SW480 (cell line): ENCODE measurements around the gene PRM3.
A peak's percentile ranks its signal among the peaks of the same experiment; 100 is the strongest.
"Not testable (repeated sequence)": the region's sequence is repeated elsewhere in the genome, so short reads cannot be mapped to it uniquely, and the experiment has no call there.

ENCODE experiments used
- DNase-seq: peaks from one replicate; pipeline ENCODE4 v3.0.0-alpha.2; 2016; ENCODE audit warnings: low spot score

The PRM3 gene

DNA sequence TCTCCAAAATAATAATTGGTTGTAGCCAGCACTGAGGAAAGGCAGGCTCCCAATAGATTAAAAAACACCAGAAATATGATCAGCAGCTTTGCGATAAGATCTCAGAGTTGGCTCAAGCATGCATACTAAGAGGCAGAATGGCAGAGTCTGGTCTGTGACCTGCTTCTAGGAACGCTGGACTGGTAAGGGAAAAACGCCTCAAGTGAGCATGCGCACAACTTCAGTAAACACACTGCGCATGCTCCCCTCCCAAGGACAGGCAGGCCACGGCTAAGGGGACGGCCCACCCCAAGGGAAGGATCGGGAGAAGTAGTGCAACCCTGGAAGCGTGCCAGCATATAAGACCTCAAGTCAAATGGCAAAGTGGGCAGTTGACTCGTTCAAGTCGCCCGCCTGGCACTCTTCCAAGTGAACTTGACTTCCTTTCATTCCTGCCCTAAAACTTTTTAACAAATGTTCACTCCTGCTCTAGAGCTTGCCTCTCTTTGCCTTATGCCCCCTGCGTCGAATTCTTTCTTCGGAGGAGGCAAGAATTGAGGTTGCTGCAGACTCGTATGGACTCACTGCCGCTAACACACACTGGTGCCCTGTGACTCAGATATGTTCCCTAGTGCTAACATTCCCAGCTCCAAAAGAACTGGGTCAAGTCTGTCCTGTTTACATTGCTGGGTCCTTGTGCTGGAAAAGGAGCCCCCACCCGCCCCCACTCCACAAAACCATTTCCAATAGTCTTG, 30.1 kb upstream of the PRM3 start:
- no peak for DNase-seq

DNA sequence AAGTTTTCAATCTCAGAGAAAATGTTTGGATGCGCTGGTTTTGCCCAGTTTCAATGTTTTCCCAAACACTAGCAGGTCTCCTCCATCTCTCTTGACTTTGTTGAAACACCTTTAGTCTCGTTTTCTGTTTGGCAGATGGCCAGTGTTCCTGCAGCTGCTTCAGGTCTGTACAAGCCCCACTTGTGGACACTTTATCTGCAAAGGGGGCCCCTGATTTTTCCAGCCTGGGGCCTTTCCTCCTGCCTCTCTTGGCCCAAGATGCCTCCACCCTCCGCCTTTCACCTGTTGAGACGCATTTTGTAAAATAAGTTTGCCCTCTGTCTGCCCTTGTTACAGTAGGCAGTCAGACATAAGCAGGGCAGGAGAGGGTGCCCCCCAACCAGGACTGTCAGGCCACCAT, 29.5 kb upstream of the PRM3 start:
- no peak for DNase-seq

DNA sequence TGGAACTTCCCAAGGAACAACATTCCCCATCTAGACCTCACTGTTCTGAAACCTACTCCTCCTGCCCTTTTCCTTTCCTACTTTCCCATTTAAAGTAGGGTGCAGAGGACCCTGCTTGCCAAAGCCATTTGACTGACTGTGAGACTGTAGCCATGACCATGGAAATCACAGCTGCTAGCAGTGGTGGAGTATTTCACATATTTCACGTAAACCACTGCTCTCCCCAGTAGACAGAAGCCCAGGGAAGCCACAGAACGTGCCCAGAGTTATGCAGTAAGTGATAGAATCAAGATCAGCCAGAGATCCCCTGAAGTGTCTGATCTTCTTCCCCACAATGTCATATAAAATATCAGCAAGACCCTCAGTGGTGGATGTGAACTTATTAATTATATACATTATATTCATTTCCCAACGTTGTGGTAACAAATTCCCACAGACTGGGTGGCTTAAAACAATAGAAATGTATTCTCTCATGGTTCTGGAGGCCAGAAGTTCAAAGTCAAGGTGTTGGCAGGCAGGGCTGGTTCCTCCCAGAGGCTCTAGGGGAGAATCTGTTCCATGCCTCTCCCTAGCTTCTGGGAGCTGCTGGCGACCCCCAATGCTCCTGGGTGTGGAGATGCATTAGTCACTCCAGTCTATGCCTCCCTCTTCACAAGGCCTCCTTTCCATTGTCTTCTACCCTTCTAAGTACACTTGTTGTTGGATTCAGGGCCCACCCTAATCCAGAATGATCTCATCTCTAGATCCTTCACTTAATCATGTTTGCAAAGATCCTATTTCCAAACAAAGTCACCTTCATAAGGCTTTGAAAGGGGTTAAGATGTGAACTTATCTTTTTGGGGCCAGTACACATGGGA, 28.4 kb upstream of the PRM3 start:
- no peak for DNase-seq

DNA sequence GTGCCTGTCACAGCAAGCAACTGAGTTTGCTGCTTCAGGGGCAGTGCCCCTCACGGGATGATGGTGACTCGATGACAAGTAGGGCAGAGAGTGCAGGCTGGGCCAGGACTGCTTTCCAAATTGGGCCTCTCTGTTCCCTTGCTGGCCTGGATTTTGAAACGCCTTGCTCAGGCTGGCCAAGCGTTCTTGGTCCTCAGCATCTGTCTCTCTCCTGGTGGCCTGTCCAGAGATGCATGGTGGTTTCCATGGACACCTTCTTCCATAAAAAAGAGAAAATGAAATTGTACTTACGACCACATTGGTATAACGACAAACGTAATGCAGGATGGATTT, 27.1 kb upstream of the PRM3 start:
- no peak for DNase-seq

DNA sequence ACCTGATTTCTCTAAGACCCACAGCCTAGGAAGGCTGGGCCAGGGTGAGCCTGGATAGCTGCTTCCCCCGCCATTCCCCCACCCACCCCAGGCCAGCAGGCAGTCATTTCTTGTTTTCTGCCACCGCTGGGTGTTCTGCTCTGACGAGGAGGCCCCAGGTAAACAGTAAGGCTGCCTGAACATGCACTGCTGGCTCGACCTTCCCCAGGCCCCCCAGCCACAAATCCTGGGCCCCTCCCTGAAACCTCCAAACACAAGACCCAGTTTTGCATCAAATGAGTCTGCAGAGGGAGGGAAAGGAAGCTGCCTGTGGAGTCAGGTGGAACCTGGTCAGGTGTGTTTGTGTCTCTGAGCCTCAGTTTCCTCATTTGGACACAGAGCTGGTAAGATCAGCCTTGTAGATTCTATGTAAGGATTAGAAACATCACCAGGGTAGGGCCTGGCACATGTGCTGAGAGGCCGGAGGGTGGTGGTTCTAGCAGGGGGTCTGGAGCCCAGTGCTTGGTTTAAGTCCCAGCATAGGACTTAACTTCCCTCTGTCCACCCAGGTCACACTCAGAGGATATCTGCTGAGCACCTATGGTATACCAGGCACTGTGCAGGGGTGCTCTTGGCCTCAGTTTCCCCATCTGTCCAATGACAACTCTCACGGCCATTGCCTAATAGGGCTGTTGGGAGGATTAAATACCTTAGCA, 26.6 kb upstream of the PRM3 start:
- DNase-seq: no peak

DNA sequence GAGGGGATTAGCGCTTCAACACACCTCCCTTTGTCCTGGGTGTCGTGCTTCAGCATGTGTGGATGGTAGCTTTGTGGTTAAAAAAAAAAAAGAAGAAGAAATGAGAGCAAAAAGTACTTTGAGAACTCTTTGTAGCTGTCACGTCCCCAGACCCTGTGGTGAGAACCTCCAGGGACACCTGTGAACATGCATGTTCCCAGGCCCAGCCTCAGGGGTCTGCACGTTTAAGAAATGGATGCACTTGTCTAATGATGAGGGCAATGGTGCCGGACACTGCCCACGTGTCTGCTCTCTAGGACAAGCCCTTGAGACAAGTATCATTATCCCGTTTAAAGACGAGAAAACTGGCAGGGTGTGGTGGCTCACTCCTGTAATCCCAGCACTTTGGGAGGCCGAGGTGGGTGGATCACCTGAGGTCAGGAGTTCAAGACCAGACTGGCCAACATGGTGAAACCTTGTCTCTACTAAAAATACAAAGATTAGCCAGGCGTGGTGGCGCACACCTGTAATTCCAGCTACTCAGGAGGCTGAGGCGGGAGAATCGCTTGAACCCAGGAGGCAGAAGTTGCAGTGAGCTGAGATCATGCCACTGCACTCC, 25.6 kb upstream of the PRM3 start:
- DNase-seq: not testable (repeated sequence)

DNA sequence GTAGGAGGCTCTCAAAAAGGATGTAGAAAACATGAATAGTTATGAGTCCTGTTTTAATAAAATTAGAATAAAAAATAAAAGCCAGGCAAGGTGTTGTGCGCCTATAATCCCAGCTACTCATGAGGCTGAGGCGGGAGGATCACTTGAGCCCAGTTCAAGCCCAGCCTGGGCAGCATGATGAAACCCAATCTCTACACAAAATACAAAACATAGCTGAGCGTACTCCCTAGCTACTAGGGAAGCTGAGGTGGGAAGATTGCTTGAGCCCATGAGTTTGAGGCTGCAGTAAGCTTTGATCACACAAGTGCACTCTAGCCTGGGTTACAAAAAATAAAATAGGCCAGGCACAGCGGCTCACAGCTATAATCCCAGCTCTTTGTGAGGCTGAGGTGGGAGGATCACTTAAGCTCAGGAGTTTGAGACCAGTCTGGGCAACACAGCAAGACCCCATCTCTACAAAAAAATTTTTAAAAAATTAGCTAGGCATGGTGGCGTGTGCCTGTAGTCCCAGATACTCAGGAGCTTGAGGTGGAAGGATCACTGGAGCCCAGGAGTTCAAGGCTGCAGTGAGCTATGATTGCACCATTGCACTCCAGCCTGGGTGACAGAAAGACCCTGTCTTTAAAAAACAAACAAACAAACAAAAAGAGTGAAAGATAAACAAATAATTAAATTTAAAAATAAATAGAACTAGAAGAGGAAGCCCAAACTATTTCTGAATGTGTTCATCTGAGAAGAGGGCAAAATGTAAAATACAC, 24.9 kb upstream of the PRM3 start:
- no peak for DNase-seq

DNA sequence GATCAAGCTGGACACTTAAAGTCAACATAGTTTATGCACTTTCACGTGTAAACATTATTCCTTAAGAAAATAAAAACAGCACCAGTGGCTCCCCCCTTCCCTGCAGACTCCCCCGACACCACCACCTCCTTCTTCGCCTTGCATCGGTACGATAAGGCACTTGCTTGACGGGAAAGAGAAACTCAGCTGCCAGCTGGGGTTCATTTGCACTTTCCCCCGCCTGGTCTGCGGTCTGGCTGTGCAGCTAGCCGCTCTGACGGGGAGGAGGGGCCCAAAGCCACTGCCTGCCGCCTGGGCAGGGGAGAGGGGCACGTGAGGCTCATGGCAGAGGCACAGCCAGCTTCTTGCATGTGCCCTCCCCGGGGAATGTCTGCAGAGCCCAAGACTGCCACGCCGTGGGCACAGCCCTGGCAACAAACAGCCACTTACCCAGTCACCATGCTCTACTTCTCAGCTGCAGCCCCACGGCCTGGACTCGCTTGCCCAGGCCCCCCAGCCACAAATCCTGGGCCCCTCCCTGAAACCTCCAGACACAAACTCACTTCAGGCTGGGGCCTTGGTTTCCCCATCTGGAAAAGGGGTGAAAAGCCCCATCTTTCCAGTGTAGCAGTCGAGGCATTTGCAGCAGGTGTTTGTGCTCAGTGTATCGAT, 24.2 kb upstream of the PRM3 start:
- peak; percentile 52 for DNase-seq

DNA sequence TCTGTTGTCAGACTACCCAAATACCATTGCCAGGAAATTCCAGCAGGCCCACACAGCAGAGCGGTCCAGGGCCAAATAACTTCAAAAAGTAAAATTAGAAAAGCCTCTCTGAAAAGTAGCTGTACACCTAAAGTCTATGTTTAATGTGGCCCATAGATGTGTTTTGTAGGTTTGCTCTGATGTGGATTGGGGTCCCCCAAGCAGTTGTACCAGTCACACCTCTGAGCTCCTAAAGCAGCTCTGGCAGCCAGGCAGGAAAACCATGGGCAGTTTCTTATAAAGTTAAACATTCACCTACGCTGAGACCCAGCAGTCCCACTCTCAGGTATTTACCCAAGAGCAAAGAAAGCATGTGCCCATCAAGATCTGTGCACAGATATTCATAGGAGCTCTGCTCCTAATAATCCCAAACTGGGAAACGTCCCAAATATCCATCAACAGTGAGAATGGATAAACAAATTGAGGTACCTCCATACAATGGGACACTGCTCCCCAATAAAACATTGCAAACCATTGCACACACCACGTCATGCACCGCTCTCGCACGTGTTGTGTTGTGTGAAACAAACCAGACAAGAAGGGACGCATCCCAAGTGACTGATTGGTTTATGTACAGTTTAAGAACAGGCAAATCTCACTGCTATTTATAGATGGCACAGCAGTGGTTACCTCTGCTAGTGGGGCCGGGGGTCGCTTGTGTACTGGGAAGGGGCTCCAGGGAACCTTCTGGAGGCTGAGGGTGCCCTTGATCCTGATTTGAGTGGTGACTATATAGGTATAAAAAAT, 23.5 kb upstream of the PRM3 start:
- no peak for DNase-seq

DNA sequence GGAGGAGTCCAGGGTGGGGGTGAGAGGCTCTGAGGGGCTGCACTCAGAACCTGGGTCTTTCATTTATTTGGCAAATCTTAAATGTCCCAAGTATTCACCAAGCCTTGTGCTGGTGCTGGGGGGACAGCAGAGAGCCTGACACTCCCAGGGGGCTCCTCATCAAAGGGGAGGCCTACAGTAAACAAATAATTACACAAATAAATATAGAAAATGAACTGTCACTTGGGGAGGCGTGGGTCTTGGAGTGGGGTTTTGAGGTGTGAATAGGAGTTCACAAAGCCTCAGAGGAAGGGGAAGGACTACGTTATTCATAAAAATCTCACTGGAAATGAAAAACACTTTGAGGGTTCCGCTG, 22.9 kb upstream of the PRM3 start:
- no peak for DNase-seq

DNA sequence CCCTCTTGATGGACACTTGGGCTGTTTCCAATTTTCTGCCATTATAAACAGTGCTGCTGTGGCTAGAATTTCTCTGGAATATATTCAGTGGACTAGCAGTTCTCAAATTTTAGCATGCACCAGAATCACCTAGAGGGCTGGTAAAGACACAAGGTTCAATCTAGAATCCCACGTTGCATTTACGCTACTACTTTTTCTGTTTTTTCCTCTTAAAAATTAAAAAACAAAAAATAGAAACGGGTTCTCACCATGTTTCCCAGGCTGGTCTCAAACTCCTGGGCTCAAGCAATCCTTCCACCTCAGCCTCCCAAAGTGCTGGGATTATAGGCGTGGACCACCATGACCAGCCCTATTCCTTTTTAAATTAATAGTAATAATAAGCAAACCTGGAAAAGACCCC, 22.2 kb upstream of the PRM3 start:
- DNase-seq: no peak

DNA sequence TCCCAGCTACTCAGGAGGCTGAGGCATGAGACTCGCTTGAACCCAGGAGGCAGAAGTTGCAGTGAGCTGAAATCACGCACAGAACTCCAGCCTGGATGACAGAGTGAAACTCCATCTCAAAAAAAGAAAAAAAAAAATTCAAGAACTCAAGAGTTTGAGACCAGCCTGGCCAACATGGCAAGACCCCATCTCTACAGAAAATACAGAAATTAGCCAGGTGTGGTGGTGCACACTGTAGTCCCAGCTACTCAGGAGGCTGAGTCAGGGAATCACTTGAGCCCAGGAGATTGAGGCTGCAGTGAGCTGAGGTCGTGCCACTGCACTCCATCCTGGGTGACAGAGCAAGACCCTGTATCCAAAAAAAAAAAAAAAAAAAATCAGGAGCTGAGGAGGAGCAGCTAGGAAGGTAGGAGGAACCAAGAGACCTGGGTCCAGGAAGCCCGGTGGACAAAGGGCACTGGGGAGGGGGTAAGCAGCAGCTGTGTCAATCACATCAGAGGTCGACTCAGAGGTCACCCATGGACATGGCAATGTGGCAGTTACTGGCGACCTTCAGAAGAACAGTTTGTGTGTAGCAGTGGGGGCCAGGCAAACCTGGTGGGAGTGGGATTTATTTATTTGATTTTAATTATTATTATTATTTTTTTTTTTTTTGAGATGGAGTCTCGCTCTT, 18.8 kb upstream of the PRM3 start:
- no peak for DNase-seq

DNA sequence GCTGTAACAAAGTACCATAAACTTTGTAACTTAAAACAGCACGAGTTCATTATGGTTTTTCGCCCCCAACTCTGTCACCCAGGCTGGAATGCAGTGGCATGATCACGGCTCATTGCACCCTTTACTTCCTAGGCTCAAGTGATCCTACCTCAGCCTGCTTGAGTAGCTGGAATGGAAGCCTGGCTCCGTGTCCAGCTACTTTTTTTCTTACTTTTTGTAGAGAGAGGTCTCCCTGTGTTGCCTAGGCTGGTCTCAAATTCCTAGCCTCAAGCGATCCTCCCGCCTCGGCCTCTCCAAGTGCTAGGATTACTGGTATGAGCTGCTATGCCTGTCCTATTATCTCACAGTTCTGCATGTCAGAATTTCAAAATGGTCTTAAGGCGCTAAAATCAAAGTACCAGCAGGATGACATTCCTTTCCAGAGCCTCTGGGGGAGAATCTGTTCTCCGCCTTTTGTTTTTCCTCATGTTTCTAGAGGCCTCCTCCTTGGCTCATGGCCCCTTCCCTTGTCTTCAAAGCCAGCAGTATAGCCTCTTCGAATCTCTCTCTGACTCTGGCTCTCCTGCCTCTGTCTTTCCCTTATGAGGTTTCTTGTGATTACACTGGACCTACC, 17.8 kb upstream of the PRM3 start:
- no peak for DNase-seq

DNA sequence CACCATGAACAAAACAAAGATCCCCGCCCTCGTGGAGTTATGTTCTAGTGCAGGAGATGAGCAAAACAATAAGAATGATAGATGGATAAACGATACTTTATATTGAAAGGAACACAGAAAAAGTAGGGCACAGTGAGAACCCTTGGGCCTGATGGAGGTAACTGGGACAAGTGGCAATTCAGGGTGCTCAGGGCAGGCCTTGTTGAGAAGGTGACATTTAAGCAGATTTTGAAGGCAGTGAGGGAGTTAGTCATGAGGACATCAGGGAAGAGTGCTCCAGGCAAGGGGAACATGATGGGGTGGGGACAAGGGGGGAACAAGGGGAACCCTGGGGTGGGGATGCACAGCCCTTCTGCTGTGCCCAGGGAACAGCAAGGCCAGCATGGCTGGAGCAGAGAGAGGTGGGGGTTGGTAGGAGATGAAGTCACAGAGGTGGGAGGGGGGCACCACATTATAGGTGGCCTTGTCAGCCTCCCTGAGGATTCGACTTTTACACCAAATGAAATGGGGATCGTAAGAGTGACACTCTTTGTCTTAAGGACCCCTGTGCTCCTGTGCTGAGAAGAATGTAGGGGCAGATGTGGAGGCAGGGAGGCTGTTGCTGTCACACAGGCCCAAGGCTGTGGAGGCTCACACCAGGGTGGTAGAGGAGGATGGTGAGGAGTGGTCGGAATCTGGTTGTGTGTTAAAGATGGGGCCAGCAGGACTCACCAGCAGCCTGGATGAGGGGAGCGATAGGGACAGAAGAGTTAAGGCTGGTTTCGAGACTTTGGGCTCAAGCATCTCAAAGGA, 16.9 kb upstream of the PRM3 start:
- DNase-seq: no peak

DNA sequence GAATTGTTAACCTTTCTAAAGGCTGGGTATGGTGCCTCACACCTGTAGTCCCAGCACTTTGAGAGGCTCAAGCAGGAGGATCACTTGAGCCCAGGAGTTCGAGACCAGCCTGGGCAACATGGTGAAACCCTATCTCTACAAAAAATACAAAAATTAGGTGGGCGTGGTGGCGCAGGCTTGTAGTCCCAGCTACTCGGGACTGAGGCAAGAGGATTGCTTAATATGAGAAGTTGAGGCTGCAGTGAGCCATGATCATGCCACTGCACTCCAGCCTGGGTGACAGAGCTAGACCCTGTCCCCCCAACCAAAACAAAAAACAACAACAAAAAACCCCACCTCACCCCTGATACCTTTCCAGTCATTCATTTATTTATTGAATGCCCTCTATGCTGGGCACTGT, 16.3 kb upstream of the PRM3 start:
- DNase-seq: not testable (repeated sequence)

DNA sequence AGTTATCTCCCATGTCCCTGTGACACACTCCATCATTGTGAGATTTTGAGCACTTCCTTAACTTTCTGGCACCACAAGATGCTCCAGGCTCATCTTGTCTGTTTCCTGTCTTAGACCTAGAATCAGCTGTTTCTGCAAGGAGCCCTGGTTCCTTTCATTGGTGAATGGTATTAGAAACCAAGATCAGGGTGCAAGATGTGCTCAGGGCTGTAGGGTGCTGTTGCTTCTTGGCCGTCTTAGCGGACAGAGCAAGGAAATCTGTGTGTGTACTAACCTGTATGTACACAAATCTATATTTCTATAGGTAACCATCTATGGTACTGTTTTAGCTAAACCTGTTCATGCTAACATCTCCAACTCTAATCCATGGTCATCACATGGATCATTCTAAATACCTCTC, 15.8 kb upstream of the PRM3 start:
- no peak for DNase-seq

DNA sequence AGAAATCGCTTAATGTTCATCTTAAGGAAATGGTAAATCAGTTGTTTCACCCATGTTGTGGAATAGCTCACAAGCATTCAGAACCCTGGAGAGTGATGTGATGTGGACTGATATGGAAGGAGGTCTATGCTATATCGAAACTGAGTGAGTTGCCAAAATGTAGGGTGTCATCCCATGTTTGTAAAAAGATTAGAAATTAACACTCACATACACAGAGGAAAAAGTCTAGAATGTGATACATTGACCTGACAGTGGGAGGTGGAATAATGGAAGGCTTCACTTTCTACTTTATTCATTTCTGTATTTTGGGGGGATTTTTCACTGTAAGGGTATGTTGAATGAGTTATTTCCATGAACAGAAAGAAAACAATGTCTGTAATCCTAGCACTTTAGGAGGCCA, 12.4 kb upstream of the PRM3 start:
- no peak for DNase-seq

DNA sequence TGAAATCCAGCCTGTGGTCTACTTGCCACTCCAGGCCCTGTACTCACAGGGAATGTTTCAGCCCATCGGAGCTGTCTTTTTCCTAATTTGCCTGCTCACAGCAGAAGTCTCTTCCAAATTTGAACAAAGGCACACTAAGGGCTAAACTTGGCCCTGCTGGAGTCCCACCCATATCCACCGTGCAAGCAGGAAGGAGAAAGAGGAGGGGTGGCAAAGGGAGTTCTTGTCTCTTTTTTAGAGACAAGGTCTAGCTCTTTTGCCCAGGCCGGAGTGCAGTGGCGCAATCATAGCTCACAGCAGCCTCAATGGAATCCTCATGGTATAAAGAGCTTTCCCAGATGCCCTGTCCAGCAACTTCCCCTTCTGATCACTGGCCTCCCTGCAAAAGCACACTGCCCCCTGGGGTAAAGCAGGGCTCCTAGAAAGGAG, 10.4 kb upstream of the PRM3 start:
- DNase-seq: no peak
